Activated CD4-positive, alpha-beta memory T cell treated with anti-CD3 and anti-CD28 coated beads for 36 hours (primary cell): ENCODE data around the gene CSNK1G2. TPM values are rescaled to one million over a fixed set of nuclear protein-coding genes. Genes with fewer than 3 reads are reported as not detected.

Source experiments
- CTCF ChIA-PET: fragments of 350-600 bp; sonication (Branson Sonifier 250); formaldehyde crosslinking; loops from one replicate; lab custom pipeline; 2021; ENCODE audit warnings: antibody characterized with exemption, inconsistent platforms; lab: Charles Lee
- POLR2A ChIA-PET: fragments of 350-600 bp; sonication (Branson Sonifier 250); formaldehyde crosslinking; loops from one replicate; lab custom pipeline; 2021; ENCODE audit warnings: antibody characterized with exemption; lab: Charles Lee
- DNase-seq: peaks from one replicate; pipeline ENCODE4 v3.0.0-alpha.2; 2020
- H3K27ac Mint-ChIP-seq: one replicate; pipeline ENCODE4 v1.8.0; 2021; ENCODE audit warnings: mixed read lengths
- H3K27me3 Mint-ChIP-seq: one replicate; pipeline ENCODE4 v1.8.0; 2021; ENCODE audit warnings: mixed read lengths
- H3K36me3 Mint-ChIP-seq: one replicate; pipeline ENCODE4 v1.8.0; 2021; ENCODE audit warnings: mixed read lengths
- H3K4me1 Mint-ChIP-seq: one replicate; pipeline ENCODE4 v1.8.0; 2021; ENCODE audit warnings: low read depth, mixed read lengths
- H3K4me3 Mint-ChIP-seq: one replicate; pipeline ENCODE4 v1.8.0; 2021; ENCODE audit warnings: mild to moderate bottlenecking, mixed read lengths
- H3K9me3 Mint-ChIP-seq: one replicate; pipeline ENCODE4 v1.8.0; 2021; ENCODE audit warnings: mixed read lengths
- intact Hi-C: fragments of 100-400 bp; cut with micrococcal nuclease; formaldehyde crosslinking; loops from one replicate; pipeline ENCODE4 v1.15.1; 2023
- total RNA-seq, 2 experiments: library from RNA; stranded (reverse); gene quantifications; one replicate each; pipeline ENCODE4 v1.2.3, GENCODE V29; 2021

Gene CSNK1G2
- total RNA-seq, 2 experiments from 2014 or later, result 63.7 to 66.2 TPM

GRCh38 chr19:1935484-1936208 lies 5.3 kb upstream of the CSNK1G2 start:
- no peak overlapping the region for H3K4me3 Mint-ChIP-seq
- H3K36me3 Mint-ChIP-seq, result peaks cover 4% of the 10 kb centered on the region
- H3K9me3 Mint-ChIP-seq, result peaks cover 17% of the 10 kb centered on the region
- H3K4me1 Mint-ChIP-seq, result peaks cover 14% of the 10 kb centered on the region
- DNase-seq, result peak; percentile 45
- ChIA-PET CTCF (no interaction called here), POLR2A (no interaction called here)
- no peaks in the 10 kb centered on the region for H3K27me3 Mint-ChIP-seq
- intact Hi-C loops, result no loop called here
- H3K27ac Mint-ChIP-seq, result no peak overlapping the region

DNA sequence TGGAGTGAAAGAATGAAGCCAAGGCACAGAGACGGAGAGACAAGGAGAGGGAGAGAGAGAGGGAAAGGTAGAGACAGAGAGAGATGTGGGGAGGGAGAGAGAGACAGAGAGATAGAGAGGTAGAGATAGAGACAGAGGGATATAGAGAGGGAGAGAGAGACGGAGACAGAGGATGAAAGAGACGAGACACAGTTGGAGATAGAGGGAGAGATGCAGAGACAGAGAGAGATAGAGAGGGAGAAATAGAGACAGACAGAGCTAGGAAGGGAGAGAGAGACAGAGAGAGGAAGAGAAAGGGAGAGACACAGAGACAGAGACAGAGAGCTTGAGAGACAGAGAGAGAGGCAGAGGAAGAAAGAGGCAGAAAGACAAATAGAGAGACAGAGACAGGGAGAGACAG lies 4.5 kb upstream of the CSNK1G2 start:
- Mint-ChIP-seq H3K9me3 (peaks cover 17% of the 10 kb centered on the region), H3K36me3 (peaks cover 4% of the 10 kb centered on the region), H3K27me3 (no peaks in the 10 kb centered on the region), H3K4me1 (peaks cover 14% of the 10 kb centered on the region), H3K27ac (no peak overlapping the region), H3K4me3 (no peak overlapping the region)
- CTCF ChIA-PET, result no interaction called here
- POLR2A ChIA-PET, result interaction anchor here (1.0 kb wide), 1 partner anchor 62 kb away, joined by 4 read pairs; no protein-coding TSS in a partner anchor
- intact Hi-C loops, result no loop called here
- DNase-seq, result no peak

- CTCF ChIA-PET, result interaction anchor here (1.2 kb wide), 1 partner anchor 14 kb away, joined by 5 read pairs; no protein-coding TSS in a partner anchor
- DNase-seq, result no peak
- Mint-ChIP-seq H3K9me3 (peaks cover 12% of the 10 kb centered on the region), H3K27me3 (no peaks in the 10 kb centered on the region), H3K4me3 (no peak overlapping the region), H3K36me3 (no peaks in the 10 kb centered on the region), H3K4me1 (peaks cover 14% of the 10 kb centered on the region), H3K27ac (no peak overlapping the region)
- POLR2A ChIA-PET, result interaction anchor here (0.8 to 1.0 kb wide), 2 partner anchors 40 to 62 kb away, joined by 3 to 4 read pairs; no protein-coding TSS in a partner anchor
- intact Hi-C loops, result no loop called here
Observed at GRCh38 chr19:1936916-1937610, 3.9 kb upstream of the CSNK1G2 start.

- Mint-ChIP-seq H3K4me1 (peaks cover 18% of the 10 kb centered on the region), H3K36me3 (no peaks in the 10 kb centered on the region), H3K27ac (no peak overlapping the region), H3K9me3 (peaks cover 7% of the 10 kb centered on the region), H3K27me3 (no peaks in the 10 kb centered on the region), H3K4me3 (no peak overlapping the region)
- intact Hi-C loops, result no loop called here
- CTCF ChIA-PET, result no interaction called here
- no peak for DNase-seq
- POLR2A ChIA-PET, result no interaction called here
Observed at GRCh38 chr19:1938071-1938470, 2.9 kb upstream of the CSNK1G2 start.

- intact Hi-C loops, result loop anchor here (1.0 to 2.0 kb wide), 2 partner anchors 37 to 154 kb away; partner anchors contain the start of genes ADAT3, IZUMO4, MOB3A and SCAMP4
- peak; percentile 89 for DNase-seq
- Mint-ChIP-seq H3K4me1 (peaks cover 30% of the 10 kb centered on the region), H3K4me3 (peak overlapping the region; percentile 84), H3K27me3 (no peaks in the 10 kb centered on the region), H3K36me3 (peaks cover 2% of the 10 kb centered on the region), H3K27ac (peak overlapping the region; percentile 94), H3K9me3 (no peaks in the 10 kb centered on the region)
- ChIA-PET CTCF (interaction anchor here (0.9 to 3.3 kb wide), 6 partner anchors 11 to 78 kb away, joined by 3 to 19 read pairs (median 4); no protein-coding TSS in a partner anchor), POLR2A (interaction anchor here (1.1 kb wide), 1 partner anchor 66 kb away, joined by 3 read pairs; no protein-coding TSS in a partner anchor)
Observed at GRCh38 chr19:1942078-1942933, 1.3 kb downstream of the CSNK1G2 start.

GRCh38 chr19:1942934-1943555 lies 2.1 kb downstream of the CSNK1G2 start:
- H3K36me3 Mint-ChIP-seq, result peaks cover 2% of the 10 kb centered on the region
- intact Hi-C loops, result loop anchor here (1.0 to 2.0 kb wide), 2 partner anchors 38 to 154 kb away; partner anchors contain the start of genes ADAT3, IZUMO4, MOB3A and SCAMP4
- peak overlapping the region; percentile 94 for H3K27ac Mint-ChIP-seq
- no peaks in the 10 kb centered on the region for H3K27me3 Mint-ChIP-seq
- H3K4me3 Mint-ChIP-seq, result peak overlapping the region; percentile 84
- H3K9me3 Mint-ChIP-seq, result no peaks in the 10 kb centered on the region
- DNase-seq, result no peak
- ChIA-PET POLR2A (interaction anchor here (1.1 kb wide), 1 partner anchor 66 kb away, joined by 3 read pairs; no protein-coding TSS in a partner anchor), CTCF (interaction anchor here (0.9 to 3.3 kb wide), 6 partner anchors 11 to 78 kb away, joined by 3 to 19 read pairs (median 4); no protein-coding TSS in a partner anchor)
- H3K4me1 Mint-ChIP-seq, result peaks cover 30% of the 10 kb centered on the region

- ChIA-PET CTCF (interaction anchor here (1.6 to 3.3 kb wide), 2 partner anchors 10 to 14 kb away, joined by 4 to 19 read pairs; no protein-coding TSS in a partner anchor), POLR2A (no interaction called here)
- peaks cover 4% of the 10 kb centered on the region for H3K36me3 Mint-ChIP-seq
- H3K27ac Mint-ChIP-seq, result peak overlapping the region; percentile 94
- H3K27me3 Mint-ChIP-seq, result no peaks in the 10 kb centered on the region
- peaks cover 33% of the 10 kb centered on the region for H3K4me1 Mint-ChIP-seq
- intact Hi-C loops, result loop anchor here (2.0 kb wide), 1 partner anchor 153 kb away; the partner anchor contains the start of genes IZUMO4 and MOB3A
- DNase-seq, result no peak
- H3K4me3 Mint-ChIP-seq, result peak overlapping the region; percentile 84
- H3K9me3 Mint-ChIP-seq, result no peaks in the 10 kb centered on the region
Observed at GRCh38 chr19:1943661-1944087, 2.7 kb downstream of the CSNK1G2 start.

DNA sequence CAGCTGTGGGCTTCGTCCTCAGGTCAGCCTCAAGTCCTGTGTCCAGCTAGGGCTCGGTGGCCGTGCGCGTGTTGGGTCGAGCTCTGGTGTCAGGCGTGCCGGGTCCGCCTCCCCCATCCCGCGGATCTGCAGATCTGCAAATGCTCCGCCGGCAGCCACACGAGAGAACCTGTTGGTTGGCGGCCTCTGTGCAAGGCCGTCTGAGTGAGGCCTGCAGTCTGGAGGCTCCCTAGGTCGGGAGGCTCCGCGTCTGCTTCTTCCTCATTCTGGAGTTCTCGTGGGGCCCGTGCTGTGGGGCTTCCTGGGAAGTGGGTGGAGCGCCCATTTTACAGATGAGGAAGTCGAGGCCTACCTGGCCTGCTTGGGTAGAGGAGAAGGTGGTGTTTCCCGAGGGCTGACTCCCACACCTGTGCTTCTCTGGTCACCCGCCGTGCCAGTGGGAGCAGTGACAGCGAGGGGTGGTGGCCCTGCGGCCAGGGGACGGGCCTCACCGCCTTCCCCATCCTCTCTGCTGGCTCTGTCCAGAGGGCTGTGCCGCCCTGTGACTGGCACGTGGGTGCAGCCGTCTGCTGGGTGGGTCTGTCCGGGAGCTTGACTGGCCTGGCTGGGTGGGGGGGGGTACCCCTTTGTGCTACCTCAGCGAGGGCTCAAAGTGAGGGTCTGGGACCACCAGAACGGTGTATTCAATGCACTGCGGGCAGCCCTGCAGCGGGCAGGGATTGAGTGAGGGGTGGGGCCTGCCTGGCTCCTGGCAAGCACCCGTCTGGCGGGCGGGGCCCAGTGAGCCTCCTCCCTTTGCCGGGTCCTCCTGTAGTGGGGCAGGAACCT lies 3.3 kb downstream of the CSNK1G2 start:
- H3K36me3 Mint-ChIP-seq, result peaks cover 6% of the 10 kb centered on the region
- ChIA-PET POLR2A (no interaction called here), CTCF (interaction anchor here (0.6 to 3.3 kb wide), 3 partner anchors 14 to 62 kb away, joined by 3 to 19 read pairs (median 3); no protein-coding TSS in a partner anchor)
- no peaks in the 10 kb centered on the region for H3K9me3 Mint-ChIP-seq
- no peak overlapping the region for H3K27ac Mint-ChIP-seq
- DNase-seq, result no peak
- H3K4me1 Mint-ChIP-seq, result peaks cover 38% of the 10 kb centered on the region
- H3K27me3 Mint-ChIP-seq, result no peaks in the 10 kb centered on the region
- intact Hi-C loops, result no loop called here
- peak overlapping the region; percentile 40 for H3K4me3 Mint-ChIP-seq

GRCh38 chr19:1944916-1945561 lies 4.1 kb downstream of the CSNK1G2 start:
- intact Hi-C loops, result no loop called here
- Mint-ChIP-seq H3K9me3 (no peaks in the 10 kb centered on the region), H3K4me3 (no peak overlapping the region), H3K36me3 (peaks cover 9% of the 10 kb centered on the region), H3K27ac (no peak overlapping the region), H3K27me3 (no peaks in the 10 kb centered on the region), H3K4me1 (peaks cover 32% of the 10 kb centered on the region)
- ChIA-PET CTCF (interaction anchor here (0.6 to 3.3 kb wide), 8 partner anchors 15 to 147 kb away, joined by 3 to 19 read pairs (median 4); no protein-coding TSS in a partner anchor), POLR2A (no interaction called here)
- DNase-seq, result no peak

DNA sequence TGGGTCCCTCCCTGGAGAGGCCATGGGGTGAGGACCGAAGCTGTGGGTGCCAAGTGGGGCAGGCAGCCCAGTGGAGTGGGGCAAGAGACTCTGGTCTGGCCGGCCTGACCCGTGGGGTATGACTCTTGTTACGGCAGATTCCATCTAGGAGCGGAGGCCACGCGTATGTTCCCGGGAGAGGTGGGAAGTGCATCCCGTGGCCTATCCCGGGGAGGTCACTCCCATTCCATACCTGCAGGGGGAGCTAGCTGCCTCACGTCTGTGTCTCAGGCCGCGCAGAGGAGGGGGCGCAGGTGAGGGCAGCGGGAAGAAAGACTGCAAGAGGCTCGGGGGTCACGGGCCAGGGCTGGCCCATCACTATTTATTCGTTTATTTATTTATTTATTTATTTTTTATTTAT lies 4.9 kb downstream of the CSNK1G2 start:
- CTCF ChIA-PET, result interaction anchor here (0.6 to 1.5 kb wide), 10 partner anchors 16 to 146 kb away, joined by 3 to 6 read pairs (median 4); no protein-coding TSS in a partner anchor
- H3K4me3 Mint-ChIP-seq, result no peak overlapping the region
- intact Hi-C loops, result no loop called here
- H3K9me3 Mint-ChIP-seq, result no peaks in the 10 kb centered on the region
- H3K4me1 Mint-ChIP-seq, result peaks cover 35% of the 10 kb centered on the region
- POLR2A ChIA-PET, result interaction anchor here (0.6 kb wide), 1 partner anchor 197 kb away, joined by 3 read pairs; no protein-coding TSS in a partner anchor
- H3K27me3 Mint-ChIP-seq, result no peaks in the 10 kb centered on the region
- H3K27ac Mint-ChIP-seq, result no peak overlapping the region
- peak; percentile 56 for DNase-seq
- peaks cover 9% of the 10 kb centered on the region for H3K36me3 Mint-ChIP-seq
